HepG2 (cell line): ENCODE measurements around the gene SRSF10. TPM values are rescaled to one million over a fixed set of nuclear protein-coding genes. Genes with fewer than 3 reads are reported as not detected.

ENCODE experiments used
- ARNT2 ChIP-seq: sonication (generic); formaldehyde crosslinking; IDR thresholded peaks from 2 replicates; pipeline ENCODE4 v1.8.0; 2022; ENCODE audit warnings: mild to moderate bottlenecking, low read depth, missing genetic modification reagents, moderate library complexity
- BRCA1 ChIP-seq: sonication (generic); formaldehyde crosslinking; IDR thresholded peaks from 2 replicates; pipeline ENCODE4 v1.4.0; 2020; ENCODE audit warnings: missing genetic modification reagents
- DBP ChIP-seq: sonication (generic); formaldehyde crosslinking; IDR thresholded peaks from 2 replicates; pipeline ENCODE4 v1.4.0; 2020; ENCODE audit warnings: missing genetic modification reagents; ENCODE audit errors: not compliant biosample characterization
- FOXM1 ChIP-seq: sonication (generic); formaldehyde crosslinking; IDR thresholded peaks from 2 replicates; pipeline ENCODE4 v1.5.0; 2020; ENCODE audit warnings: missing genetic modification reagents
- GABPB1 ChIP-seq: IDR thresholded peaks from 2 replicates; pipeline ENCODE4 v1.6.1; 2016; ENCODE audit warnings: mild to moderate bottlenecking, missing genetic modification reagents, moderate library complexity, missing compliant biosample characterization
- HNRNPL ChIP-seq: fragments of 200-400 bp; formaldehyde crosslinking; IDR thresholded peaks from 2 replicates; pipeline ENCODE4 v1.6.1; 2017; ENCODE audit warnings: mild to moderate bottlenecking, low read depth, low read length
- HOXA9 ChIP-seq: sonication (generic); formaldehyde crosslinking; IDR thresholded peaks from 2 replicates; pipeline ENCODE4 v1.8.1; 2022; ENCODE audit warnings: missing genetic modification reagents, mild to moderate bottlenecking, moderate library complexity, borderline replicate concordance
- KDM5A ChIP-seq: fragments of 200-600 bp; sonication (generic); IDR thresholded peaks from 2 replicates; pipeline ENCODE4 v1.7.0; 2018; ENCODE audit warnings: antibody characterized with exemption, mild to moderate bottlenecking, low read length, borderline replicate concordance
- MEF2D ChIP-seq: sonication (generic); formaldehyde crosslinking; IDR thresholded peaks from 2 replicates; pipeline ENCODE4 v1.5.1; 2020; ENCODE audit warnings: mild to moderate bottlenecking, missing genetic modification reagents
- MTERF4 ChIP-seq: sonication (generic); formaldehyde crosslinking; IDR thresholded peaks from 2 replicates; pipeline ENCODE4 v1.8.0; 2023; ENCODE audit warnings: mild to moderate bottlenecking, missing genetic modification reagents
- NR2C2 ChIP-seq: sonication (generic); formaldehyde crosslinking; IDR thresholded peaks from 2 replicates; pipeline ENCODE4 v1.4.0; 2020; ENCODE audit warnings: missing genetic modification reagents, mild to moderate bottlenecking, moderate library complexity, borderline replicate concordance
- NR2F6 ChIP-seq, 2 experiments: IDR thresholded peaks; 2 replicates each; pipeline ENCODE4 v1.6.1; 2016; ENCODE audit warnings: antibody characterized with exemption in 1 of 2, mild to moderate bottlenecking in 1 of 2
- RAD21 ChIP-seq: fragments of 450-650 bp; formaldehyde crosslinking; IDR thresholded peaks from 2 replicates; pipeline ENCODE4 v1.5.0; 2020; ENCODE audit warnings: mild to moderate bottlenecking
- RAD51 ChIP-seq: fragments of 450-650 bp; IDR thresholded peaks from 2 replicates; pipeline ENCODE4 v1.6.1; 2016; ENCODE audit warnings: borderline replicate concordance
- TBX3 ChIP-seq: fragments of 450-650 bp; IDR thresholded peaks from 2 replicates; pipeline ENCODE4 v1.6.1; 2017; ENCODE audit warnings: antibody characterized with exemption, mild to moderate bottlenecking, inconsistent platforms, borderline replicate concordance
- ZFP36L1 ChIP-seq: sonication (generic); formaldehyde crosslinking; IDR thresholded peaks from 2 replicates; pipeline ENCODE4 v1.8.0; 2022; ENCODE audit warnings: mild to moderate bottlenecking, missing genetic modification reagents, moderate library complexity
- ZNF232 ChIP-seq: sonication (generic); formaldehyde crosslinking; IDR thresholded peaks from 2 replicates; pipeline ENCODE4 v1.4.0; 2020; ENCODE audit warnings: missing genetic modification reagents, borderline replicate concordance
- ZNF253 ChIP-seq: sonication (generic); formaldehyde crosslinking; IDR thresholded peaks from 2 replicates; pipeline ENCODE4 v1.8.0; 2022; ENCODE audit warnings: mild to moderate bottlenecking, missing genetic modification reagents, borderline replicate concordance
- ZNF317 ChIP-seq: sonication (generic); formaldehyde crosslinking; IDR thresholded peaks from 2 replicates; pipeline ENCODE4 v1.5.0; 2020; ENCODE audit warnings: mild to moderate bottlenecking, missing genetic modification reagents
- ZNF530 ChIP-seq: sonication (generic); formaldehyde crosslinking; IDR thresholded peaks from 2 replicates; pipeline ENCODE4 v1.5.0; 2020; ENCODE audit warnings: low read depth, mild to moderate bottlenecking, missing genetic modification reagents
- ZNF547 ChIP-seq: sonication (generic); formaldehyde crosslinking; IDR thresholded peaks from 2 replicates; pipeline ENCODE4 v1.5.1; 2020; ENCODE audit warnings: mild to moderate bottlenecking, missing genetic modification reagents
- ZNF75D ChIP-seq: sonication (generic); formaldehyde crosslinking; IDR thresholded peaks from 2 replicates; pipeline ENCODE4 v1.8.1; 2023; ENCODE audit warnings: missing genetic modification reagents, mild to moderate bottlenecking, borderline replicate concordance
- ZNF768 ChIP-seq: sonication (generic); formaldehyde crosslinking; IDR thresholded peaks from 2 replicates; pipeline ENCODE4 v1.4.0; 2020; ENCODE audit warnings: missing genetic modification reagents
- ZNF83 ChIP-seq: sonication (generic); formaldehyde crosslinking; IDR thresholded peaks from 2 replicates; pipeline ENCODE4 v1.4.0; 2020; ENCODE audit warnings: missing genetic modification reagents, mild to moderate bottlenecking, borderline replicate concordance
- ZNF879 ChIP-seq: sonication (generic); formaldehyde crosslinking; IDR thresholded peaks from 2 replicates; pipeline ENCODE4 v1.8.1; 2023; ENCODE audit warnings: missing genetic modification reagents
- ZNF883 ChIP-seq: sonication (generic); formaldehyde crosslinking; IDR thresholded peaks from 2 replicates; pipeline ENCODE4 v1.5.1; 2020; ENCODE audit warnings: mild to moderate bottlenecking, missing genetic modification reagents; ENCODE audit errors: not compliant biosample characterization
- ZUFSP ChIP-seq: sonication (generic); formaldehyde crosslinking; IDR thresholded peaks from 2 replicates; pipeline ENCODE4 v1.9.0; 2021; ENCODE audit warnings: missing genetic modification reagents, mild to moderate bottlenecking, borderline replicate concordance
- polyA plus RNA-seq, 8 experiments: library from polyadenylated mRNA; depleted of rRNA in 3 of 8; stranded (reverse) in 7 of 8; unstranded in 1 of 8; fragments of >200 nt; fragmentation: Illumina TruSeq in 4 of 8; extraction: Trizol in 4 of 8; gene quantifications; 2 replicates each; pipeline versions ENCODE4 v1.2.1 to v1.2.3, GENCODE V29; 2011 to 2016; ENCODE audit warnings: low read depth in 4 of 8, missing spikeins in 1 of 8, mixed read lengths in 1 of 8; ENCODE audit not compliant: insufficient read depth in 1 of 8
- total RNA-seq, 5 experiments: library from RNA; depleted of rRNA; stranded (reverse); fragments of >200 nt; fragmentation: Illumina TruSeq; extraction: Trizol; gene quantifications; 2 replicates each; pipeline ENCODE4 v1.2.3, GENCODE V29; 2016; ENCODE audit warnings: low read depth in 1 of 5

Gene SRSF10
- total and polyA plus RNA-seq, 2 of the 13 experiments (the other 11 are each of a cell fraction or from before 2014, with no cell fraction given), result 126 to 186 TPM

GRCh38 chr1:23979881-23980727, at the start of gene SRSF10 (continued):
- TF ChIP-seq ZUFSP (CRISPR knock-in tag), result no peak
- TF ChIP-seq KDM5A, result peak; percentile 40; the same call in 1 of the 2 replicates
- TF ChIP-seq ZNF232 (CRISPR knock-in tag), result peak; percentile 79; the same call in 1 of the 2 replicates
- peak; percentile 84 for TF ChIP-seq ZNF317 (CRISPR knock-in tag)
- TF ChIP-seq ZNF75D (CRISPR knock-in tag), result no peak
- peak; percentile 88; the same call in 1 of the 2 replicates for TF ChIP-seq BRCA1 (CRISPR knock-in tag)
- no peak for TF ChIP-seq ZNF879
- TF ChIP-seq NR2C2 (CRISPR knock-in tag), result peak; percentile 57
- TF ChIP-seq RAD51, result no peak
- peak; percentile 93 for TF ChIP-seq ARNT2 (CRISPR knock-in tag)
- peak; percentile 91; the same call in 1 of the 2 replicates for TF ChIP-seq ZNF253 (CRISPR knock-in tag)
- TF ChIP-seq HNRNPL, result peak; percentile 85; the same call in 1 of the 2 replicates
- peak; percentile 85 for TF ChIP-seq ZNF768
- no peak for TF ChIP-seq TBX3
- peak; percentile 84 for TF ChIP-seq GABPB1 (CRISPR knock-in tag)
- TF ChIP-seq ZNF83 (CRISPR knock-in tag), result peak; percentile 92; the same call in 1 of the 2 replicates
- TF ChIP-seq FOXM1 (CRISPR knock-in tag), result 0 out of 2 replicates have a peak, but pooled peaks have one; percentile 49
- 0 out of 2 replicates have a peak, but pooled peaks have one; percentile 19 for TF ChIP-seq ZFP36L1
- TF ChIP-seq MTERF4 (CRISPR knock-in tag), result peak; percentile 97
- TF ChIP-seq ZNF883, result peak; percentile 98
- TF ChIP-seq DBP (CRISPR knock-in tag), result no peak
- no peak for TF ChIP-seq NR2F6 (IDR thresholded peaks at IDR 0.05)
- peak; percentile 45; the same call in 1 of the 2 replicates for TF ChIP-seq NR2F6 (CRISPR knock-in tag; IDR thresholded peaks at IDR 0.05)
- TF ChIP-seq HOXA9 (CRISPR knock-in tag), result no peak
- TF ChIP-seq MEF2D (CRISPR knock-in tag), result peak; percentile 66; the same call in 1 of the 2 replicates
- no peak; the same call in 1 of the 2 replicates for TF ChIP-seq ZNF530 (CRISPR knock-in tag)
- TF ChIP-seq RAD21 (CRISPR knock-in tag), result peak; percentile 73
- peak; percentile 97 for TF ChIP-seq ZNF547 (CRISPR knock-in tag)
